Calu3 (cell line): Measurements from ENCODE around the gene STAB1. TPM values are rescaled to one million over a fixed set of nuclear protein-coding genes. Genes with fewer than 3 reads are reported as not detected.

Source experiments
- Bru-seq: library from RNA; stranded (reverse); fragments of 400-500 nt; gene quantifications from one replicate; lab custom pipeline; 2021; lab: Mats Ljungman, UMichigan
- BruChase-seq, 2 experiments: library from RNA; stranded (reverse); fragments of 400-500 nt; gene quantifications; one replicate each; lab custom pipeline; 2021; lab: Mats Ljungman, UMichigan
- BruUV-seq: library from RNA; stranded (reverse); fragments of 400-500 nt; replicated peaks from 2 replicates; lab custom pipeline; 2021; lab: Mats Ljungman, UMichigan
- CTCF ChIA-PET: fragments of 300-600 bp; sonication (Branson Sonifier 250); formaldehyde crosslinking; loops from one replicate; lab custom pipeline; 2022; ENCODE audit warnings: antibody characterized with exemption; lab: Charles Lee
- DNase-seq: peaks from one replicate; pipeline ENCODE4 v3.0.0; 2022
- H3K27ac Mint-ChIP-seq: one replicate; pipeline ENCODE4 v1.8.0; 2022; ENCODE audit warnings: mixed read lengths; ENCODE audit not compliant: unreplicated experiment
- H3K27me3 Mint-ChIP-seq: one replicate; pipeline ENCODE4 v1.8.0; 2022; ENCODE audit warnings: mixed read lengths; ENCODE audit not compliant: unreplicated experiment
- H3K36me3 Mint-ChIP-seq: one replicate; pipeline ENCODE4 v1.8.0; 2022; ENCODE audit warnings: mild to moderate bottlenecking, moderate library complexity, mixed read lengths; ENCODE audit not compliant: insufficient read depth, unreplicated experiment
- H3K4me1 Mint-ChIP-seq: one replicate; pipeline ENCODE4 v1.8.0; 2022; ENCODE audit warnings: mild to moderate bottlenecking, low read depth, mixed read lengths; ENCODE audit not compliant: unreplicated experiment
- H3K4me3 Mint-ChIP-seq: one replicate; pipeline ENCODE4 v1.8.0; 2022; ENCODE audit warnings: mild to moderate bottlenecking, low read depth, moderate library complexity, mixed read lengths; ENCODE audit not compliant: unreplicated experiment
- H3K9me3 Mint-ChIP-seq: one replicate; pipeline ENCODE4 v1.8.0; 2022; ENCODE audit warnings: low read depth, mixed read lengths; ENCODE audit not compliant: unreplicated experiment
- CTCF ChIP-seq: fragments of 200-600 bp; IDR thresholded peaks from one replicate; pipeline ENCODE4 v1.8.0; 2022; ENCODE audit warnings: antibody characterized with exemption; ENCODE audit not compliant: unreplicated experiment
- intact Hi-C: fragments of 100-400 bp; cut with micrococcal nuclease; formaldehyde crosslinking; loops from one replicate; pipeline ENCODE4 v1.10.0; 2022; ENCODE audit not compliant: unreplicated experiment
- long read RNA-seq: library from polyadenylated mRNA; stranded (forward); transcript quantifications from one replicate; pipeline ENCODE4 v2.0.0, GENCODE V29; 2022
- total RNA-seq: library from RNA; stranded (reverse); gene quantifications from 2 replicates; pipeline ENCODE4 v1.2.3, GENCODE V29; 2022

STAB1 gene
- total RNA-seq (0.26 TPM in 1 of 2 replicates, not detected in the other), Bru-seq, nascent RNA (percentile 3 among the genes with signal in this experiment), BruChase-seq, experiment 1, labeled RNA remaining after a 6-hour chase (percentile 6 among the genes with signal in this experiment), BruChase-seq, experiment 2, labeled RNA remaining after a 2-hour chase (percentile 9 among the genes with signal in this experiment)
- long read RNA-seq = 0 reads

GRCh38 chr3:52494886-52495495, at the start of gene STAB1:
STAB1 (plus strand) TSS chr3:52495338; CDS start chr3:52495414, 76 bp downstream.
- DNase-seq = no peak
- Mint-ChIP-seq H3K4me1 (no peaks in the 10 kb centered on the region), H3K27ac (no peak within 1 kb of the TSS), H3K4me3 (no peak within 1 kb of the TSS), H3K9me3 (no peaks in the 10 kb centered on the region), H3K36me3 (peaks cover 4% of the 10 kb centered on the region), H3K27me3 (peaks cover 4% of the 10 kb centered on the region)
- CTCF ChIA-PET = no interaction called here
- no peak for TF ChIP-seq CTCF
- BruUV-seq = no TSS peak
- intact Hi-C loops = no loop called here

GRCh38 chr3:52446042-52446441, 49.1 kb upstream of the STAB1 start:
- Mint-ChIP-seq H3K27ac (no peak overlapping the region), H3K27me3 (no peaks in the 10 kb centered on the region), H3K4me3 (no peak overlapping the region), H3K4me1 (peaks cover 25% of the 10 kb centered on the region), H3K9me3 (no peaks in the 10 kb centered on the region), H3K36me3 (no peaks in the 10 kb centered on the region)
- TF ChIP-seq CTCF = no peak
- DNase-seq = no peak
- CTCF ChIA-PET = interaction anchor here (0.5 to 3.1 kb wide), 3 partner anchors 19 to 34 kb away, joined by 3 to 20 read pairs (median 3); no protein-coding TSS in a partner anchor
- intact Hi-C loops = no loop called here
- BruUV-seq = no TSS peak

GRCh38 chr3:52446631-52447511, 48.3 kb upstream of the STAB1 start:
- Mint-ChIP-seq H3K4me3 (no peak overlapping the region), H3K27ac (no peak overlapping the region), H3K36me3 (no peaks in the 10 kb centered on the region), H3K27me3 (no peaks in the 10 kb centered on the region), H3K9me3 (no peaks in the 10 kb centered on the region), H3K4me1 (peaks cover 26% of the 10 kb centered on the region)
- TF ChIP-seq CTCF = peak; percentile 95
- BruUV-seq = no TSS peak
- intact Hi-C loops = loop anchor here (1.0 kb wide), 1 partner anchor 19 kb away; no protein-coding TSS in a partner anchor
- CTCF ChIA-PET = interaction anchor here (1.5 to 3.1 kb wide), 3 partner anchors 20 to 35 kb away, joined by 3 to 20 read pairs (median 7); no protein-coding TSS in a partner anchor
- DNase-seq = peak; percentile 80
